GM18508 (cell line): ENCODE data around the gene CFAP97D1.
"Not testable (repeated sequence)": the region's sequence is repeated elsewhere in the genome, so short reads cannot be mapped to it uniquely, and the experiment has no call there.

ENCODE experiments used
- ATAC-seq: cut with Tn5 transposase; IDR thresholded peaks from one replicate; pipeline ENCODE4 v1.9.1; 2021; ENCODE audit warnings: moderate number of reproducible peaks; ENCODE audit not compliant: insufficient read depth, unreplicated experiment

CFAP97D1 gene

DNA sequence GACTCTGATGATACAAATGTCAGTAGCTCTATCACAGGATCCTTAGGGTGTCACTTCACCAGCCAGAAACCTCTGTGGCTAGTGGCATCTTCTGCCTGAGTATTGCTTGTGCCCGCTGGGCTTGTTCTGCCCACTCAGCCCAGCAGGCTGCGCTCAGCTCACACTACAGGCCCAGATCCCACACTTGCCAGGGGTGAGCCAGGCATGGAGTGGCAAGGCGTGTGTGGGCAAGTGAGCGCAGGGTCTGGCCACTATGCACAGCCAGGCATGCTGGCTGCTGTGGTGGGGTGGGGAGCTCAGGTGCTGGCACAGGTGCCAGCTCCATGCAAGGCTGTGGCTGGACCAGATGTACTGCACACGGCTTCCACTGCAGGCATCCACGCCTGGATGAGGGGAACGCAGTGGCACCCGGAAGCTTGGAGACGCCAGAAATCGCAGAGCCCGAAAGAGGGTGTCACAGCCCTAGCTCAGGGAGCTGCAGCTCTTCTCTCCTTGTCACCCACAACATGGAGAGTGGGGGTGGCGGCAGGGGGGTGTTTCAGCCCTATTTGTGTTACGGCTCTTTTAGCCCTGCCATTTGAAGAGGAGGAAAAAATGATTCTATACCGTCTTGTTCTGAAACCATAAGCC lies 10.2 kb downstream of the CFAP97D1 start:
- no peak for ATAC-seq

DNA sequence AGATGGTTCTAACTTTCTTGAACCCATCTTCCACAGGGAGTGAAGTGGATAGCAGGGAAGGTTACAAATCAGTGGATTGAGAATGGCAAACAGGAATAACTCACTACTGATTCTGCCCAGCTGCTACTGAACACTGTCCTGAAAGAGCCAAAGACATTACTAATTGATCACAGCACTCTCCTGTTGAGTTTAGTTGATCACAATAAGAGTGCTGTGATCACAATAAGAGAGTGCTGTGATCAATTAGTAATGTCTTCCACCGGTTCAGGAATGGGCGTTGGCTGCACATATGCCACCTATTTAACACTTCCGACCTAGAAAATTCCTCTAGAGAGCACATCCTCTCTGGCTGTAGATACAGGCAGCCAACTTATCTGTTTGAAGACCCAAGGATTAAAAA lies 11.4 kb downstream of the CFAP97D1 start:
- ATAC-seq, result no peak

DNA sequence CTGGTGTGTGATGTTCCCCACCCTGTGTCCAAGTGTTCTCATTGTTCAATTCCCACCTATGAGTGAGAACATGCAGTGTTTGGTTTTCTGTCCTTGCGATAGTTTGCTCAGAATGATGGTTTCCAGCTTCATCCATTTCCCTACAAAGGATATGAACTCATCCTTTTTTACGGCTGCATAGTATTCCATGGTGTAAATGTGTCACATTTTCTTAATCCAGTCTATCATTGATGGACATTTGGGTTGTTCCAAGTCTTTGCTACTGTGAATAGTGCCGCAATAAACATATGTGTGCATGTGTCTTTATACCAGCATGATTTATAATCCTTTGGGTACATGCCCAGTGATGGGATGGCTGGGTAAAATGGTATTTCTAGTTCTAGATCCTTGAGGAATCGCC lies 12.4 kb downstream of the CFAP97D1 start:
- ATAC-seq, result not testable (repeated sequence)

DNA sequence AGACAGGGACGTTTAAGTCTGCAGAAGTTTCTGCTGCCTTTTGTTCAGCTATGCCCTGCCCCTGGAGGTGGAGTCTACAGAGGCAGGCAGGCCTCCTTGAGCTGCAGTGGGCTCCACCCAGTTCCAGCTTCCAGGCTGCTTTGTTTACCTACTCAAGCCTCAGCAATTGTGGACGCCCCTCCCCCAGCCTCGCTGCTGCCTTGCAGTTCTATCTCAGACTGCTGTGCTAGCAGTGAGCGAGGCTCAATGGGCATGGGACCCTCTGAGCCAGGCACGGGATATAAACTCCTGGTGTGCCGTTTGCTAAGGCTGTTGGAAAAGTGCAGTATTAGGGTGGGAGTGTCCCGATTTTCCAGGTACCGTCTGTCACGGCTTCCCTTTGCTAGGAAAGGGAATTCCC lies 17.8 kb downstream of the CFAP97D1 start:
- ATAC-seq, result not testable (repeated sequence)

DNA sequence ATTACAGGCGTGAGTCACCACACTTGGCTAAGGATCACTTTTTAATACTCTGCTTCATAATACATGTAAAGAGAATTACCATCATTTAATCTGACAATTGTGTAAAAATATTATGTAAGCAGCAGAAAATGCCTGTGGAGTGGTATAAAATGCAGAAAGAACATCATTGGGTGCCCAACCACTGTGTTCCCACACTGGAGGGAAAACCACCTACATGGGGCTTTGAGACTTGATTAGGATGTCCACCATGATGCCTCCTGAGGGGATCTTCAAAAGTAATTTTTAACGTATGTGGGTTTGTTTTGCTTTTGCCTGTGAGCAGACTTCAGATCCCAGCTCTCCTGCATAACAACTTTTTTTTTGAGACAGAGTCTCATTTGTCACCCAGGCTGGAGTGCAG lies 18.8 kb downstream of the CFAP97D1 start:
- no peak for ATAC-seq

DNA sequence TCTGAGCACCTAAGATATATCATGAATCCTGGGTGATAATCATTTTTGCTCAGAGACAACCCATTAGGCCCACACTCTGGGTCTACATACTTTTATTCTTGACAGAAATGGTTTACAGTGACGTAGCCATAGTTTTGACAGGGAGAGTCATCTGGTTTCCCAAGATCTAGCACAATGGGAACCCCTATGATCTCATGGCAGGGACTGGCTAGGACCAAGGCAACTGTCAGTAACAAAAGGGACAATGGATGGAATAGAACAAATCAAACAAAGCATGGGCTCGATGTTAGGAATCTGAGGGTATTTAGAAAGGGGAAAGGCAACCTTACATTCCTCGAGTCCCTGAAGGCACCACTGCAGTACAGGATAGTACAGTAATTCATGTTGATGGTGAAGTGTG lies 20.5 kb downstream of the CFAP97D1 start:
- no peak for ATAC-seq

DNA sequence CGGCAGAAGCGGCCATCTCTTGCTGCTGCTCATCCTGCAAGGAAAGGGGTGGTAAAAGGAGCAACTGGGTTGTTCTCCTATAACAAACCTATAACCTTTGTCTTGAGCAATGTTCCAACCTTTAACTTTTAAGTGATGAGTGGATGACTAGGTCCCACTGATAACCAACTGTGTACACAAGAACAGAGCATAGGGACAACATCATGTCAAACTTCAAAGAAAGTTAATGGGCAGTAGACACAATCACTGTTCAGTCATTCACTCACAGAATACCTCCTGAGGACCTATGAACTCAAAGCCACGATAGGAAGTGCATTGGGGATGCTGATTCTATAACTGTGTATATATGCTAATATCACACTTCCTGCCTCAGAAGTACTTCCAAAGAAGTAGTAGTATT lies 21.6 kb downstream of the CFAP97D1 start:
- ATAC-seq, result no peak

DNA sequence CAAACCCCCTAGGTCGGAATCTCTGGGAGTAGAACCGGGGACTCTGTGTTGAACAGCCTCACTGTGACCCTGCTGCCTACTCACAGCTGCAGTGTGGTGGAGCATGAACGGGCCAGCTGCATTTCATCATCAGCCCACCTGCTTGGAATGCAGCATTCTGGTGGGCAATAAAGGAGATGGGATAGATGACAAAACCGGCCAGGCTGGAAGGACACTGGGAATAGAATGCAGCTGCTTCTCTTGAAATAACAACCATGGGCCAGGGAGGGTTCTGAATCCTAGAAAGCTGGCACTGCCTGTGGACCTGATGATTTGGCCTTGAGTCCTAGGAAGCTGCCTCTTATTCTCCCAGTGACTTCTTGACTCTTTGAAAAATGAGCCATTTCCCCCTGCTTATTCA lies 23.5 kb downstream of the CFAP97D1 start:
- ATAC-seq, result no peak

DNA sequence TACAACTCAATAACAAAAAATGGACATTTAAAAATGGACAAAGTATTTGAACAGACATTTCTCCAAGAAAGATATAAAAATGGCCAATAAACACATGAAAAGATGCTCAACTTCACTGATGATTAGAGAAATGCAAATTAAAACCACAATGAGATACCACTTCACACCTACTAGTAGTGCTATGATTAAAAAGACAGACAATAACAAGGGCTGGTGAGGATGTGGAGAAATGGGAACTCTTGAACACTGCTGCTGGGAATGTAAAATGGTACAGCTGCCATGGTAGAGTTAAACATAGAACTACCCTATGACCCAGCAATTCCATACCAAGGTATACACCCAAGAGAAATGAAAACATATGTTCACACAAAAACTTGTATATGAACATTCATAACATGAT lies 24.9 kb downstream of the CFAP97D1 start:
- ATAC-seq, result no peak

DNA sequence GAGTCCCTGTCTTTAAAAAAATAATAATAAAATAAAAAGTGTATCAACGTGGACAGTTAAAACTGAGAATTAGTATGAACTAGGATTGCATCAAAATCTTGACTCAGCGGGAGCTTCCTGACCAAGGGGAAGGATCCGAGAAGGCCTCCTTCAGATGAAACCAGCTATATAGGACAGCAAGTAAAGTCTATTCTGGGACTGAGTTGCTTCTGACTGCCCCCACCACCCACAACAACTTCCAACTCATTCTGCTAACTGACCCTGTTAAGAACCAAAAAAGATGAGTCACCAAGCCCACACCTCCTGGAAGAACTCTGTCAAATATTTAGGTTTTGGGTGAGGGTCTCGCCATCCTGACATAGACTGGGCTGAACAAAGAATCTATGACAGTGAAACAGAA lies 27.8 kb downstream of the CFAP97D1 start:
- no peak for ATAC-seq

DNA sequence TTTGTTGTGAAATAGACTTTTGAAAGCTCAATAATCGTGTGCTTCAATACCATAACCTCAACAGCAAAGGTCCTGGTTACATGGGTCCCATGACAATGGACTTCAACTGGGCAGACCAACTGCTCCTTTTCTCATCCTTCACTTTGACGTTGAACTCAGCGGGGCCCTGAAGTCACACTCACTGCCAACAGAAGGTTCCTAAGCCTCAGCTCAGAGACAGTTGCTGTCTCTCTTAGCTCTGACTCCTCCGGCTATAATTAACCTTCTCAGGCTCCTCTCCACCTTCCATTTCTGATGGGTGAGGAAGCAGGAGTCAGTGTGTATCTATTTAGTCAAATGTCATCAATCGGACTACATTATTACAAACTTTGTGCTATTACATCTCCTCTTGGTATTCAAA lies 28.9 kb downstream of the CFAP97D1 start:
- ATAC-seq, result no peak

DNA sequence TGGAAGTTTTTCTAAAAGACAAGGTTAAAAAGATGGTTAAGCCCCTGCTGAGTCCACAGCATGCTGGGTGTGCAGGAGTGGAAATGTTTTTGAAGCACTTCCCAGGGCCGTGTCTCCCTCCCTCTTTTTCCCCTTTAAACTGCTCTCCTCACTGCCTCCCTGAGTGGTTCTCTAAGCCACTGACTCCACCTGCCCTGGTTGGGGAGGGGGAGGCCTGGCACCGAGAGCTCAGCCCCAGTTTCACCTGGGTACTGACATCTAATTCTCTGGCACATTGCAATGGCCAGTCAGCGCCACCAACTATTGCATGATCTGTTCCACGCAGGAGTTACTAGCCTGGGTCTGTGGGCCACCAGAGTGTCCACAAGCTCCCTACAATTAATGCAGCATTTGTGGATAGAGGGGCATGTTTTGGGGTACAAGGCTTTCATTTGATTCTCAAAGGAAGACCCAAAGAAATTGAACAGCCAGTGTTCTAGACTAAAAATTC lies 30.0 kb downstream of the CFAP97D1 start:
- ATAC-seq, result no peak

DNA sequence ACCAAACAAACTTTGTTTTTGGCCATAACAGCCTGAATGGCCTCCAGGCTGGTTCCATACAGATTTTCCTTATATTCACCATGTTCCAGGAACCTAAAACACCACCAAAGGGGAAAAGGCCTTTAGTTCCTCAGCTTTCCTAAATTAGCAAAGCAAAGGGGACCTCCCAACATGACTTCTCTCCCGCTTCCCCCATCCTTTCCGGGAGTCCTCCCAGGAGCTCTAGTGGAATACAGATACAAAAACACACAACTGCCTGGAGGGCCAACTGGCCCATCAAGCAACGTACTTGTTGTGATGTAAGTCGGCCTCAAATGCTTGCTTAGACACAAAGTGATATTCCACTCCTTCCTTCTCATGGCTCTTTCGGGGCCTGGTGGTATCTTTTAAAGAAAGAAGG lies 30.6 kb downstream of the CFAP97D1 start:
- ATAC-seq, result no peak

DNA sequence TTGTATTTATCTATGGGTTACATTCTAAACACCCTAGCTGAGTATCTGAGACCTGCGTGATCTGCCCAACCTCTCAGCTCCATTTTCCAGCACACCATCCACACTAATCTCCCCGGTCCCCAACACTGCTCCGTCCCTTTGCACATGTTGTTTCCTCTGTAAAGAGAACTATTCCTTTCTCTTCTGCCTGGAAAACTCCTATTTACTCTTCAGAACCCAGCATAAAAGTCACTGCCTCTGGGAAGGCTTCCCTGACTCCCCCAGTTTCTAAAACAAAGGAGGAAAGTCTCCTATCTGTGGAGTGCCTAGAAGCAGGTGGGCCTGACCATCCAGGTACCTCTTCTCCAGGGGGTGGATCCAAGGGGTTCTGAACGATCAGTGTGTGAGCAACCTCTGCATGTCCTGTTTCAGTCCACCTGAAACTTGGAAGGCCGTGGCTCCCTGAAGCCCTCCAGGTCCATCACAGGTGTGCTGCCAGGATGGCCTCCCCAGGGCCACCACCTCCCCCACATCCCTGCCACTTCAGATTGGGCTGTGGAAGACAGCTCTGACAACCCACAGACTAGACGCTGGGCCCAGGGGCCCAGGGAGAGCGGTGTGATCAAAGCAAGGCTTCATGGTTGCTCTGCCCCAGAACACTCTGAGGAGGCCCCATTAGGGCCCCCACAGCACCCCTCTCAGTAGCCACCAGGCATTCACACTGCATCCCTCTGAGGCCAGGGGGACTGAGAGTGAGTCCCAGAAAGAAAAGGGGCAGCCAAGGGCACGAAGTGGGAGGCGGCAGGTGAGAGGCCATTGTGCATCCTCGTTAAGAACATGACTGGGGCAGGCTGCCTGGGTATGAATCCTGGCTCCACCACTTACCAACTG lies 32.4 kb downstream of the CFAP97D1 start:
- no peak for ATAC-seq

DNA sequence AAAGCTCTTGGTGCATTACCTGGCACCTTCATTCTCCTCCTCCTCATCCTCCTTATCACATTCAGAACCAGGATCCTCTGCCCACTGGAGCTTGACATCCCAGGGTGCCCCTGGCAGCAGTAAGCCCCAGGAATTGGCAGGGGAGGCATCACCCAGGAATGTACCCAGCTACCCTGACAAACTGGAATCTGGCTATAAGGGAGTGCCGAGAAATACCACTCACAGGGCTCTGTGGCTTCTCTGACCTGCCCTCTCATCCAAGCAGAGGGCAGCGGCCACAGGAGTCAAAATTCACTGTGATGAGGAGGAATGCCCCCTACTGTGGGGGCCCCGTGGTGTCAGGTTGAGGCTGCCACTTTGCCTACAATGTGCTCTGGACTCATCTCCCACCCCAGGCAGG lies 33.2 kb downstream of the CFAP97D1 start:
- no peak for ATAC-seq

DNA sequence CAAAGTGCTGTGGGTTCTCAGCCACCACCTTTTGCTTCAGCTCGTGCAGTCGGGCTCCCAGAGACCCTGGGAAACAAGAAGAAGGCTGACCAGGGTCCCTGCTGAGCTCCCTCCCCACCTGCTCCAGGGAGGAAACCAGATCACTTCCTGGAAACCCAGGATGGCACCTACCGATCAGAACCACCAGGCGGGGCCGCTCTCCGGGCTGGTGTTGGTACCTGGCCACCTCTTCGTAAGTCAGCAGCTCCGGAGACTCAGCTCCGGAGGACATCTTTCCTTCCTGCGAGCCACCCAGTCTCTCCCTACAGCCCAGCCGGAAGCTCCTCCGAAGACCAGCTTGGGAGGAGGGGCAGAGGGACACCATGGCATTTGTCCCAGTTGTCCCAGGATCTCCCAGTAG lies 33.8 kb downstream of the CFAP97D1 start:
- no peak for ATAC-seq

DNA sequence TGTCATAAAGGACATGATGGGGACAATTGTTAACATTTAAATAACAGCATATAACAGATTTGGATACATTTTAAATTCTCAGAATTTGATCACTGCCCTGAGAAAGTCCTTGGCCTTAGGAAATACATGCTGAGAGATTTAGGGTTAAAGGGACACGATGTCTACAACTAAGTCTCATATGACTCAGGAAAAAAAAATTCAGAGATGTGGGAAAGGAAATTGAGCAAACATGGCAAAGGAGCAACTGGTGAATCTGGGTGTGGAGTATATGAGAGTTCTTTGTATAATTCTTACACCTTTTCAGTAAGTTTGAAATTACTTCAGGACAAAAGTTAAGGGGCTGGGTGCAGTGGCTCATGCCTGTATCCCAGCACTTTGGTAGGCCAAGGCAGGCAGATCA lies 34.5 kb downstream of the CFAP97D1 start:
- ATAC-seq, result no peak

DNA sequence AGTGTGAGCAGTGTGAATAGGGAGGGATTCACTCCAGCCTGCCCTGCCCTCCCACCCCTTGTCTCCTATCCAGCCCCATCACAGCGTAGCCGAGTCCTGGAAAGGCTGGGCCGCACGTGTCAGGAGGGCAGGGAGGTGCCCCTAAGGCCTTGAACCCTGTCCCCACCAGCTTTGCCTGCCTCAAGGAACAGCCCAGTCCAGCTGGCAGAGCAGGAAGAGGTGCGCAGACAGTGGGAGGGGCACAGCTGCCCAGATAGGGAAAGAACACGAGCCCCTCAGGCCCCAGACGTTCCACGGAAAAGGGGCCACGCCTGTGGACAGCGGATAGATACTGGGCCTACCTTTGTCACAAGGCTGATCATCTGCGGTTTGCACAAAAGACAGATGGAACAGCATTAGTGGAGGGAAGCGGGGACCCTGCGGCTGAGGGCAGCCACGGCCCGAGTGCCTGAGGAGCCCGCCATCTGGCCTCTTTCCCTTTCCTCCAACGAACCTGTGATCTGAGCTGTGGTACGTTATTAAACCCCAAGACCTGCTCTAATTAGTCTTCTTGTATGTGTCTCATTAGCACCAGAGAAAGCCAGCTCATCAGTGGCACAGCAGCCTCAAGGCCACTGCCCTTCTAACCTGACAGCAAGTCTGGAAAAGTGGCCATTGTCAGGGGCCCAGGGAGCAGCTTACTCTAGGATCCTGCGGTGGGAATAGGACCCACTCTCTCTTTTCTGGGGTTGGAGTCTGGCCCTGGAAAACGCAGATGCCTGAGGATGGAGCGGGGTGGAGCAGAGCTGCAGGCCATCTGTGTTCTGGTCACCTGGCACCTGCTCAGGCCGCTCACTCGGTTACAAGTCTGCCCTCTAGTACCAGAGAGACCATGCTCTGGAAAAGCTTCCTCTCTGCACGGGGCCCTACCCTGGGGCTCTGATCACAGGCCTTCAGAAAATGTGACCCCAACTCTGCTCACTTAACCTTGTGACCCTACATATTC lies 36.4 kb downstream of the CFAP97D1 start:
- ATAC-seq, result no peak

DNA sequence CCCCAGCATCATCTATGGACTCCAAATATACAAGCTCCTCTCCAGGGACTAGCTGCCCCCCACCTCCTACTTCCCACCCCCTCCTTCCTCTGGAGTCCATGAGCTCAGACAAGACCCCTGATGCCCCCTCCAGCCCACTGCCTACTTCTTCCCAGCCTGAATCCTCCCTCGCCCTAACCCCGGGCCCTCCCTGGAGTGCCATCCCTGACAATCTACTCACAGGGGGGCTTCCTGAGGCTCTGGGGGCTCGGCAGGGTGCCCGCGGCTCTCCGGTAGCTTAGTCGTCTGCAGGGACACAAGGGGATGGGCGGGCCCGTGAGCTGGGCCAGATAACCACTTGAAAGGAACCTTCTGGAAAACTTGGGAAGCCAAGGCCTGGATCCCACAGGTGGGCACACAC lies 37.6 kb downstream of the CFAP97D1 start:
- ATAC-seq, result no peak

DNA sequence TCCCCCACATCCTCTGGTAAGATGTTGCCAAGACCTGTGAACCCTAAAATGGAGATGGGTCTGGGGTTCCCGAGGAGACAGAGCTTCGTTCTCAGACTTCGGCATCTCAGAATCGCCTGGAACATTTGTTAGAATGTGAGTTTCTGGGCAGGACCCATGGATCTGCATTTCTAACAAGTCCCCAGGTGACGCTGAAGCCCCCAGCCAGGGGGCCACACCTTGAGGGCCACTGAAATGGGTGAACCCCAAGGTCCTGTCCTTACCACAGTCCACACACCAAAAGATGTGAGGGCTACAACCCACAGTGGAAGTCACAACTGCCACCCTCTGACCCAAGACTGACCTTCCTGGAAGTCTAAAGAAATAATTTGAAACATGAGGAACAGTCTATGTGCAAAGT lies 38.7 kb downstream of the CFAP97D1 start:
- ATAC-seq, result no peak

DNA sequence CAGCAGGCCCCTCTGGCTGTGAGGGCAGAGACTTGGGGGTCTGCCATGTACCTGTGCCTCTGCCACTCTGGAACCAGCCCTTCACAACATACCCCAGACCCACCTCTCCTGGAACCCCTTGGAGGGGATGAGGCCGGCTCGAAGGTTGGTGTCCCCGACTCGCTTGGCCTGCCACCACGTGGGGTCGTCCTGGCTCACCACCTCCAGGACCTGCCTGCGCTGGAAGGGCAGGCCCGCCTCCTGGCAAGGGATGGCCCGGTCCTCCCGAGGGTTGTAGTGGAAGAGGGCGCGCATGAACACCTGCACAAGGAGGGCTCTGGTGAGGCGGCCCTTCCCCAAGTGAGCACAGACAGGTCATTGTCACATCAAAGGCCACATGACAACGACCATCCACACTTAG lies 40.5 kb downstream of the CFAP97D1 start:
- no peak for ATAC-seq
